Chondrocyte (in vitro differentiated cells): Measurements from ENCODE around the gene CCL16. TPM values are rescaled to one million over a fixed set of nuclear protein-coding genes. Genes with fewer than 3 reads are reported as not detected.

Source experiments
- DNase-seq: peaks from one replicate; pipeline ENCODE4 v3.0.0; 2021; ENCODE audit warnings: mixed read lengths, low spot score
- H3K27ac Mint-ChIP-seq: one replicate; pipeline ENCODE4 v1.8.0; 2021; ENCODE audit warnings: mild to moderate bottlenecking, moderate library complexity, mixed read lengths; ENCODE audit not compliant: unreplicated experiment
- H3K27me3 Mint-ChIP-seq: 2 replicates; pipeline ENCODE4 v1.8.0; 2021; ENCODE audit warnings: low read depth, mixed read lengths
- H3K36me3 Mint-ChIP-seq: 2 replicates; pipeline ENCODE4 v1.8.0; 2021; ENCODE audit warnings: low read depth, mixed read lengths
- H3K4me1 Mint-ChIP-seq: 2 replicates; pipeline ENCODE4 v1.8.0; 2021; ENCODE audit warnings: low read depth, mild to moderate bottlenecking, mixed read lengths
- H3K4me3 Mint-ChIP-seq: one replicate; pipeline ENCODE4 v1.8.0; 2021; ENCODE audit warnings: mild to moderate bottlenecking, moderate library complexity, mixed read lengths; ENCODE audit not compliant: unreplicated experiment
- H3K9me3 Mint-ChIP-seq: 2 replicates; pipeline ENCODE4 v1.8.0; 2021; ENCODE audit warnings: low read depth, mixed read lengths
- long read RNA-seq: library from polyadenylated mRNA; stranded (forward); transcript quantifications from one replicate; pipeline ENCODE4 v2.0.0, GENCODE V29; 2021
- total RNA-seq: library from RNA; stranded (reverse); gene quantifications from 3 replicates; pipeline ENCODE4 v1.2.1, GENCODE V29; 2021
- TF ChIP-seq, protein P1 (sequence below): fragments of 200-600 bp; sonication (generic); IDR thresholded peaks from 2 replicates; pipeline ENCODE4 v1.5.0; 2021; ENCODE audit warnings: antibody characterized with exemption, mild to moderate bottlenecking, moderate library complexity

CCL16 gene
- not detected in 3 replicates for total RNA-seq
- long read RNA-seq = 0 reads

DNA sequence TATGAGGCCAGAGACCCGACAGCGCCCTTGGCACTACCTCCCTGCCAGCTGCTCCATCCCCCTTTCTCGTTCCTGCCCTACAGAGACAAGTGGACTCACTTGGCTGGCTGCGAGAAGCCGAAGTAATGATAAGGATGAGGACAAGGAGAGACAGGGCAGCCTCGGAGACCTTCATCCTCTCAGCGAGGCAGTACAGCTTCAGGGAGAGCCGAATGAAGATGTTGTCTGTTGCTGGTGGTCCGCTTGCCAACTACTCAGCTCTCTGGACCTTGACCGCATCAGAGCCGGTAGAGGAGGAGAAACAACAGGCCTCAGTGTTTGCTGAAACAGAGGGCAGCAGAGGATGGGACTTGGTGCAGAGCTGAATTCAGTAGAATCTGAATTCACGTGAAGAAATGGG is at the start of gene CCL16:
Gene CCL16, minus strand, starts transcription at position 252 of the 400 bp plus-strand sequence. Its CDS starts 77 bp downstream, at position 175.
- Mint-ChIP-seq H3K27me3 (peaks cover 9% of the 10 kb centered on the region), H3K9me3 (no peaks in the 10 kb centered on the region), H3K4me1 (no peaks in the 10 kb centered on the region), H3K4me3 (no peak within 1 kb of the TSS), H3K27ac (no peak within 1 kb of the TSS), H3K36me3 (no peaks in the 10 kb centered on the region)
- DNase-seq = no peak
- TF ChIP-seq, protein P1, sequence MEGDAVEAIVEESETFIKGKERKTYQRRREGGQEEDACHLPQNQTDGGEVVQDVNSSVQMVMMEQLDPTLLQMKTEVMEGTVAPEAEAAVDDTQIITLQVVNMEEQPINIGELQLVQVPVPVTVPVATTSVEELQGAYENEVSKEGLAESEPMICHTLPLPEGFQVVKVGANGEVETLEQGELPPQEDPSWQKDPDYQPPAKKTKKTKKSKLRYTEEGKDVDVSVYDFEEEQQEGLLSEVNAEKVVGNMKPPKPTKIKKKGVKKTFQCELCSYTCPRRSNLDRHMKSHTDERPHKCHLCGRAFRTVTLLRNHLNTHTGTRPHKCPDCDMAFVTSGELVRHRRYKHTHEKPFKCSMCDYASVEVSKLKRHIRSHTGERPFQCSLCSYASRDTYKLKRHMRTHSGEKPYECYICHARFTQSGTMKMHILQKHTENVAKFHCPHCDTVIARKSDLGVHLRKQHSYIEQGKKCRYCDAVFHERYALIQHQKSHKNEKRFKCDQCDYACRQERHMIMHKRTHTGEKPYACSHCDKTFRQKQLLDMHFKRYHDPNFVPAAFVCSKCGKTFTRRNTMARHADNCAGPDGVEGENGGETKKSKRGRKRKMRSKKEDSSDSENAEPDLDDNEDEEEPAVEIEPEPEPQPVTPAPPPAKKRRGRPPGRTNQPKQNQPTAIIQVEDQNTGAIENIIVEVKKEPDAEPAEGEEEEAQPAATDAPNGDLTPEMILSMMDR = no peak

- no peaks in the 10 kb centered on the region for H3K9me3 Mint-ChIP-seq
- no peaks in the 10 kb centered on the region for H3K36me3 Mint-ChIP-seq
- TF ChIP-seq, protein P1 = no peak
- peaks cover 48% of the 10 kb centered on the region for H3K27me3 Mint-ChIP-seq
- no peaks in the 10 kb centered on the region for H3K4me1 Mint-ChIP-seq
- no peak overlapping the region for H3K4me3 Mint-ChIP-seq
- H3K27ac Mint-ChIP-seq = no peak overlapping the region
- DNase-seq = no peak
Measured at GRCh38 chr17:36030956-36031355, 49.7 kb upstream of the CCL16 start.

- TF ChIP-seq, protein P1 = no peak
- Mint-ChIP-seq H3K4me3 (no peak overlapping the region), H3K36me3 (no peaks in the 10 kb centered on the region), H3K4me1 (no peaks in the 10 kb centered on the region), H3K27ac (no peak overlapping the region), H3K27me3 (peaks cover 36% of the 10 kb centered on the region), H3K9me3 (no peaks in the 10 kb centered on the region)
- DNase-seq = no peak
Measured at GRCh38 chr17:36027761-36028160, 46.5 kb upstream of the CCL16 start.

GRCh38 chr17:36024106-36024869 is 43.0 kb upstream of the CCL16 start:
- Mint-ChIP-seq H3K27ac (no peak overlapping the region), H3K4me3 (no peak overlapping the region), H3K9me3 (peaks cover 2% of the 10 kb centered on the region), H3K27me3 (peaks cover 39% of the 10 kb centered on the region), H3K36me3 (no peaks in the 10 kb centered on the region), H3K4me1 (no peaks in the 10 kb centered on the region)
- no peak for DNase-seq
- TF ChIP-seq, protein P1 = no peak

- Mint-ChIP-seq H3K4me1 (no peaks in the 10 kb centered on the region), H3K9me3 (peaks cover 2% of the 10 kb centered on the region), H3K27me3 (peaks cover 44% of the 10 kb centered on the region), H3K36me3 (no peaks in the 10 kb centered on the region), H3K27ac (no peak overlapping the region), H3K4me3 (no peak overlapping the region)
- no peak for DNase-seq
- TF ChIP-seq, protein P1 = no peak
Measured at GRCh38 chr17:36019423-36019822, 38.1 kb upstream of the CCL16 start.
